DOHH2 (cell line): Measurements from ENCODE around the gene PRPF8.

Experiments used
- H3F3A ChIP-seq: fragments of 200-600 bp; sonication (generic), shearing (Covaris generic); 2 replicates; pipeline ENCODE4 v1.6.0; 2016; ENCODE audit warnings: antibody characterized with exemption, mild to moderate bottlenecking; ENCODE audit not compliant: control insufficient read depth, insufficient read depth
- H3K27ac ChIP-seq: fragments of 200-600 bp; sonication (generic); 2 replicates; pipeline ENCODE4 v1.5.1; 2014; ENCODE audit warnings: low read depth, mild to moderate bottlenecking, low read length, moderate library complexity
- H3K27me3 ChIP-seq: fragments of 200-600 bp; sonication (generic); 2 replicates; pipeline ENCODE4 v1.6.1; 2014; ENCODE audit warnings: mild to moderate bottlenecking, low read length, mixed read lengths; ENCODE audit not compliant: control insufficient read depth
- H3K36me3 ChIP-seq: fragments of 200-600 bp; sonication (generic); 2 replicates; pipeline ENCODE4 v1.6.1; 2014; ENCODE audit warnings: mild to moderate bottlenecking, low read length, moderate library complexity, mixed read lengths; ENCODE audit not compliant: control insufficient read depth
- H3K4me1 ChIP-seq: fragments of 200-600 bp; sonication (generic); 2 replicates; pipeline ENCODE4 v1.6.1; 2014; ENCODE audit warnings: mild to moderate bottlenecking, low read length, mixed read lengths; ENCODE audit not compliant: control insufficient read depth
- H3K4me2 ChIP-seq: fragments of 200-600 bp; sonication (generic); 2 replicates; pipeline ENCODE4 v1.6.0; 2014; ENCODE audit warnings: mild to moderate bottlenecking, low read length, moderate library complexity
- H3K4me3 ChIP-seq: fragments of 200-600 bp; sonication (generic); 2 replicates; pipeline ENCODE4 v1.5.1; 2014; ENCODE audit warnings: mild to moderate bottlenecking, low read length, mixed read lengths
- H3K79me2 ChIP-seq: fragments of 200-600 bp; sonication (generic); 2 replicates; pipeline ENCODE4 v1.6.1; 2014; ENCODE audit warnings: mild to moderate bottlenecking, low read length, mixed read lengths; ENCODE audit not compliant: control insufficient read depth
- H3K9me2 ChIP-seq: fragments of 200-600 bp; sonication (generic); replicated peaks from 2 replicates; pipeline ENCODE4 v1.6.1; 2014; ENCODE audit warnings: mild to moderate bottlenecking, low read length, mixed read lengths; ENCODE audit not compliant: control insufficient read depth
- H3K9me3 ChIP-seq: fragments of 200-600 bp; sonication (generic); 2 replicates; pipeline ENCODE4 v1.6.1; 2014; ENCODE audit warnings: antibody characterized with exemption, low read length, mixed read lengths; ENCODE audit not compliant: control insufficient read depth, insufficient read depth
- H4K20me1 ChIP-seq: fragments of 200-600 bp; sonication (generic); 2 replicates; pipeline ENCODE4 v1.6.0; 2014; ENCODE audit warnings: low read depth, mild to moderate bottlenecking, antibody characterized with exemption, low read length, moderate library complexity; ENCODE audit not compliant: control insufficient read depth, insufficient read depth
- EZH2phosphoT487 ChIP-seq: fragments of 200-600 bp; sonication (generic); IDR thresholded peaks from 2 replicates; pipeline ENCODE4 v1.6.1; 2017; ENCODE audit warnings: borderline replicate concordance, mild to moderate bottlenecking, antibody characterized with exemption, low read length, moderate library complexity, mixed read lengths
- TF ChIP-seq, protein P1 (sequence below): fragments of 200-600 bp; sonication (generic); IDR thresholded peaks from one replicate; pipeline ENCODE4 v1.5.1; 2014; ENCODE audit warnings: antibody characterized with exemption, mild to moderate bottlenecking, low read depth, low read length; ENCODE audit not compliant: poor library complexity, severe bottlenecking

PRPF8 gene

DNA sequence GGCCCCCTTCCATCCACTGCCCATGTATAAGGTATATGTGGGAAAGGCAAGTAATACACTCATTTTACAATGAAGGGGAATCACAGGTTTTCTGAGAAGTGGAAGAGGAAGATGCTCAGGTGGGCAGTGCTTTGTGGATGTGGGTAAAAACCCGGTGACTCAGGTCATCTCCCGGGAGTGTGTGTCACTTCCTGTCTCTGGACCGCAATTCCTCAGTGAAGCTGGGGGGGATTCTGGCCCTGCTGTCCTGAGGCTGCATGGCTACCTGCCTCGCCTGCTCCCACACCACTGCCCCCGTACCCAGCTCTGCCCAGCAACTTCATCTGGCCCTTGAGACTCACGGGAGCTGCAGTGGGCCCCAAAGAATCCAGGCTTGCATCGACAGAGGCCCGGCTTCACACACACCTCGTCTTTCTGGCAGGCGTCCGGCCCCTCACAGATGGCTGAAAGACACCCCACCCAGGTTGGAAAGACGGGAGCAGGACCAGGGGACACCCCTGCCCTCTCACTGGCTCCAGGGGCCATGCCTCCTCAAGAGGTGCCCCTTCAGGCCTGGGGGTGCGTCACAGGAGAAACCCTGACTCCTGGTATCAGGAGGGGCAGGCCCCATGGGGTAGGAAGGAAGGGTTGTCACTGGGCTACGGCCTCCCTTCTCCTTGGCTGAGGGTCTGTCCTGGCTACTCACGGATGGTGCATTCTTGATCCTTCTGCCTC lies 40.0 kb downstream of the PRPF8 start:
- peak overlapping the region; percentile 68 for H3K4me2 ChIP-seq
- H3K79me2 ChIP-seq = no peaks in the 10 kb centered on the region

DNA sequence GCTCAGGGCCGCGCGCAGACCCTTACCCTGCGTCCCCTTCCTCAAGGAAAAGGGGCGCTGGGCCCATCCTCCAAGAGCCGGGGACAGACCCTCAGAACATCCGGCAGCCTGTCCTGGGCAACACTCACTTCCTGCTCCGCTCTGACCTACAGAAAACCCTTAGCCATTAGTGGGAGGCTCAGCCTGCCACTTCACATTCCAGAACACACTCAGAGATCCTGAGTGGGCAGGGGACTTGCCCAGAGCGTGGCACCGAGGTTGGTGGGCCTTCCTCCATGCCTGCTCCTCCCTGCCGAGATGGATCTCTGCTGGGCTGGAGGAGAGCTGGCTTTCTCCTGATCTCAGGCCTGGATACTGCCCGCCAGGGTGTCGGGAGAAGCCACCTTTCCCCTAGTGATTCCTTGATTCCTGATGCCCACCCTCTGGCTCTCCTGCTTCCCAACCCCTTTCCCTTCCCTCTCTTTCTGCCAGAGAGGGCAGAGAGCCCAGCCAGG lies 40.6 kb downstream of the PRPF8 start:
- Histone ChIP-seq H3K4me3 (peak overlapping the region; percentile 75), H3K9me3 (no peaks in the 10 kb centered on the region), H3K9me2 (no peaks in the 10 kb centered on the region), H3K36me3 (peaks cover 3% of the 10 kb centered on the region; the same call in 1 of the 2 replicates), H3F3A (peaks cover 8% of the 10 kb centered on the region), H3K79me2 (no peaks in the 10 kb centered on the region), H3K4me2 (peak overlapping the region; percentile 68), H3K27me3 (no peaks in the 10 kb centered on the region), H3K27ac (peak overlapping the region; percentile 4; the same call in 1 of the 2 replicates), H4K20me1 (no peaks in the 10 kb centered on the region), H3K4me1 (peaks cover 35% of the 10 kb centered on the region)
- no peak for TF ChIP-seq EZH2phosphoT487
- TF ChIP-seq, protein P1, sequence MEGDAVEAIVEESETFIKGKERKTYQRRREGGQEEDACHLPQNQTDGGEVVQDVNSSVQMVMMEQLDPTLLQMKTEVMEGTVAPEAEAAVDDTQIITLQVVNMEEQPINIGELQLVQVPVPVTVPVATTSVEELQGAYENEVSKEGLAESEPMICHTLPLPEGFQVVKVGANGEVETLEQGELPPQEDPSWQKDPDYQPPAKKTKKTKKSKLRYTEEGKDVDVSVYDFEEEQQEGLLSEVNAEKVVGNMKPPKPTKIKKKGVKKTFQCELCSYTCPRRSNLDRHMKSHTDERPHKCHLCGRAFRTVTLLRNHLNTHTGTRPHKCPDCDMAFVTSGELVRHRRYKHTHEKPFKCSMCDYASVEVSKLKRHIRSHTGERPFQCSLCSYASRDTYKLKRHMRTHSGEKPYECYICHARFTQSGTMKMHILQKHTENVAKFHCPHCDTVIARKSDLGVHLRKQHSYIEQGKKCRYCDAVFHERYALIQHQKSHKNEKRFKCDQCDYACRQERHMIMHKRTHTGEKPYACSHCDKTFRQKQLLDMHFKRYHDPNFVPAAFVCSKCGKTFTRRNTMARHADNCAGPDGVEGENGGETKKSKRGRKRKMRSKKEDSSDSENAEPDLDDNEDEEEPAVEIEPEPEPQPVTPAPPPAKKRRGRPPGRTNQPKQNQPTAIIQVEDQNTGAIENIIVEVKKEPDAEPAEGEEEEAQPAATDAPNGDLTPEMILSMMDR = no peak

More for the DNA sequence above, 40.0 kb downstream of the PRPF8 start:
- no peak for TF ChIP-seq EZH2phosphoT487
- TF ChIP-seq, protein P1 = no peak
- no peaks in the 10 kb centered on the region for H3K9me3 ChIP-seq
- H3K27ac ChIP-seq = 0 out of 2 replicates have a peak overlapping the region, but pooled peaks have one; percentile 4
- peak overlapping the region; percentile 75 for H3K4me3 ChIP-seq
- peaks cover 40% of the 10 kb centered on the region for H3K4me1 ChIP-seq
- no peaks in the 10 kb centered on the region for H3K27me3 ChIP-seq
- peaks cover 8% of the 10 kb centered on the region for H3F3A ChIP-seq
- peaks cover 3% of the 10 kb centered on the region; the same call in 1 of the 2 replicates for H3K36me3 ChIP-seq
- H3K9me2 ChIP-seq = no peaks in the 10 kb centered on the region
- no peaks in the 10 kb centered on the region for H4K20me1 ChIP-seq

DNA sequence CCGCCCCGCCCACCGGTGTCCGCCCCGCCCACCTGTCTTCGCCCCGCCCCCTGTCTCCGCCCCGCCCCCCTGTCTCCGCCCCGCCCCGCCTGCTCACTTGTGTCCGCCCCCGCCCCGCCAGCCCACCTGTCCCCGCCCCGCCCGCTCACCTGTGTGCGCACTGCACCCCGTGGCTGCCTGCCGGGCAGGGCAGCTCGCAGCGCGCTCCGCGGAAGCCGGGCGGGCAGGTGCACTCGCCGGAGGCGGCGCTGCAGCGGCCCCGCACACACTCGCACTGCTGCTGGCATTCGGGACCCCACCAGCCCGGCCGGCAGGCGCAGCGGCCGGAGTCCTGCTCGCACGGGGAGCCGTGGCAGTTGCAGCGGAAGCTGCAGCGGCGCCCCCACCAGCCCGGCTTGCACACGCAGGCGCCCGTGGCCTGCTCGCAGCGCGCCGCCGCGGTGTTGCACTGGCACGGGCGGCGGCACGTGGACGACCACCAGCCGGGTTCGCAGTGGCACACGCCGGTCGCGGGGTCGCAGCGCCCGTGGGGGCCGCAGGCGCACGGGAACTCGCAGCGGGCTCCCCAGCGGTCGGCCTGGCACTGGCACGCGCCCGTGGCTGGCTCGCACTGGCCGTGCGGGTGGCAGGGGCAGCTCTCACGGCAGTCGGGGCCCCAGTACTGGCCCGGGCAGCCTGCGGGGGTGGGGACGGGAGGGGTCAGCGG lies 41.2 kb downstream of the PRPF8 start:
- H4K20me1 ChIP-seq = no peaks in the 10 kb centered on the region
- peak overlapping the region; percentile 68 for H3K4me2 ChIP-seq
- peaks cover 32% of the 10 kb centered on the region for H3K4me1 ChIP-seq
- TF ChIP-seq EZH2phosphoT487 = no peak
- TF ChIP-seq, protein P1 = peak; percentile 35
- no peaks in the 10 kb centered on the region for H3K79me2 ChIP-seq
- H3K9me3 ChIP-seq = no peaks in the 10 kb centered on the region
- peak overlapping the region; percentile 75 for H3K4me3 ChIP-seq
- H3K27me3 ChIP-seq = no peaks in the 10 kb centered on the region
- H3K9me2 ChIP-seq = no peaks in the 10 kb centered on the region
- peaks cover 8% of the 10 kb centered on the region for H3F3A ChIP-seq
- H3K27ac ChIP-seq = peak overlapping the region; percentile 4; the same call in 1 of the 2 replicates
- H3K36me3 ChIP-seq = peaks cover 3% of the 10 kb centered on the region; the same call in 1 of the 2 replicates
